ENCODE data around the gene DHH. TPM values are rescaled to one million over a fixed set of nuclear protein-coding genes. Genes with fewer than 3 reads are reported as not detected.

DHH gene
- total and polyA plus RNA-seq, 7 experiments from 2014 or later = 0.24 to 0.91 (median 0.76) TPM; not detected in 2

GRCh38 chr12:49052451-49053208 is 42.0 kb downstream of the DHH start:
- H3K36me3 Mint-ChIP-seq = peaks cover 6 to 46% (median 28%) of the 10 kb centered on the region in 5 donors
- no peaks in the 10 kb centered on the region for H3K27me3 ChIP-seq (ENCODE audit: control insufficient read depth in 2 of 2, insufficient read depth in 2 of 2, low read length in 2 of 2)

GRCh38 chr12:49051777-49052438 is 42.7 kb downstream of the DHH start:
- H3K4me3 ChIP-seq (ENCODE audit: low read length) = no peak overlapping the region
- H3K9me3 Mint-ChIP-seq = peaks cover 0 to 3% (median 0%) of the 10 kb centered on the region in 11 donors
- peaks cover 22 to 52% (median 35%) of the 10 kb centered on the region in 7 donors for H3K4me1 Mint-ChIP-seq
- no peaks in the 10 kb centered on the region for H3K9me3 ChIP-seq (ENCODE audit: control insufficient read depth in 2 of 3, low read length in 3 of 3)
- ChIA-PET POLR2A (no interaction called here), CTCF (no interaction called here)
- DNase-seq (peak in 1 of 9 donors; percentile 5), ATAC-seq (no peak)
- H3K27me3 Mint-ChIP-seq = no peaks in the 10 kb centered on the region
- H3K36me3 ChIP-seq (ENCODE audit: control insufficient read depth in 2 of 3, insufficient read depth in 3 of 3, low read length in 3 of 3) = peaks cover 27 to 82% (median 39%) of the 10 kb centered on the region in 3 experiments
- intact Hi-C loops (cut with micrococcal nuclease) = no loop called here
- no peaks in the 10 kb centered on the region for H3K27me3 ChIP-seq (ENCODE audit: control insufficient read depth in 2 of 2, insufficient read depth in 2 of 2, low read length in 2 of 2)
- peaks cover 23% of the 10 kb centered on the region in 2 donors for H3K4me1 ChIP-seq (ENCODE audit: control insufficient read depth in 2 of 2, insufficient read depth in 2 of 2, low read length in 2 of 2)
- peaks cover 6 to 46% (median 28%) of the 10 kb centered on the region in 5 donors for H3K36me3 Mint-ChIP-seq
- no peak overlapping the region for H3K27ac ChIP-seq (ENCODE audit: low read depth, low read length)
- H3K4me3 Mint-ChIP-seq = no peak overlapping the region
- H3K27ac Mint-ChIP-seq = peak overlapping the region in 1 of 9 donors; percentile 46

More at GRCh38 chr12:49052451-49053208, 42.0 kb downstream of the DHH start:
- H3K4me3 Mint-ChIP-seq = no peak overlapping the region
- POLR2A ChIA-PET = no interaction called here
- CTCF ChIA-PET = no interaction called here
- no peaks in the 10 kb centered on the region for H3K27me3 Mint-ChIP-seq
- ATAC-seq (no peak), DNase-seq (no peak)
- peak overlapping the region in 1 of 9 donors; percentile 46 for H3K27ac Mint-ChIP-seq
- H3K4me1 Mint-ChIP-seq = peaks cover 30 to 60% (median 43%) of the 10 kb centered on the region in 7 donors
- H3K9me3 Mint-ChIP-seq = peaks cover 0 to 3% (median 0%) of the 10 kb centered on the region in 11 donors
- intact Hi-C loops (cut with micrococcal nuclease) = no loop called here
- Histone ChIP-seq H3K27ac (ENCODE audit: low read depth, low read length) (no peak overlapping the region), H3K4me3 (ENCODE audit: low read length) (no peak overlapping the region), H3K36me3 (ENCODE audit: control insufficient read depth in 2 of 3, insufficient read depth in 3 of 3, low read length in 3 of 3) (peaks cover 27 to 75% (median 36%) of the 10 kb centered on the region in 3 experiments), H3K9me3 (ENCODE audit: control insufficient read depth in 2 of 3, low read length in 3 of 3) (no peaks in the 10 kb centered on the region), H3K4me1 (ENCODE audit: control insufficient read depth in 2 of 2, insufficient read depth in 2 of 2, low read length in 2 of 2) (peaks cover 29 to 30% of the 10 kb centered on the region in 2 donors)

- DNase-seq (peak in 1 of 9 donors; percentile 6), ATAC-seq (no peak)
- intact Hi-C loops (cut with micrococcal nuclease) = no loop called here
- Mint-ChIP-seq H3K27ac (no peak overlapping the region), H3K9me3 (peaks cover 0 to 3% (median 0%) of the 10 kb centered on the region in 11 donors), H3K27me3 (no peaks in the 10 kb centered on the region), H3K36me3 (peaks cover 8 to 46% (median 28%) of the 10 kb centered on the region in 5 donors), H3K4me3 (no peak overlapping the region), H3K4me1 (peaks cover 17 to 47% (median 30%) of the 10 kb centered on the region in 7 donors)
- no peak overlapping the region for H3K27ac ChIP-seq (ENCODE audit: low read depth, low read length)
- H3K36me3 ChIP-seq (ENCODE audit: control insufficient read depth in 2 of 3, insufficient read depth in 3 of 3, low read length in 3 of 3) = peaks cover 27 to 87% (median 39%) of the 10 kb centered on the region in 3 experiments
- H3K4me3 ChIP-seq (ENCODE audit: low read length) = no peak overlapping the region
- no peaks in the 10 kb centered on the region for H3K9me3 ChIP-seq (ENCODE audit: control insufficient read depth in 2 of 3, low read length in 3 of 3)
- H3K27me3 ChIP-seq (ENCODE audit: control insufficient read depth in 2 of 2, insufficient read depth in 2 of 2, low read length in 2 of 2) = no peaks in the 10 kb centered on the region
- CTCF ChIA-PET = no interaction called here
- H3K4me1 ChIP-seq (ENCODE audit: control insufficient read depth in 2 of 2, insufficient read depth in 2 of 2, low read length in 2 of 2) = peaks cover 17% of the 10 kb centered on the region in 2 donors
- POLR2A ChIA-PET = no interaction called here
Observed at GRCh38 chr12:49051373-49051764, 43.2 kb downstream of the DHH start.

- no peak for ATAC-seq
- Histone ChIP-seq H3K27me3 (ENCODE audit: control insufficient read depth in 2 of 2, insufficient read depth in 2 of 2, low read length in 2 of 2) (no peaks in the 10 kb centered on the region), H3K36me3 (ENCODE audit: control insufficient read depth in 2 of 3, insufficient read depth in 3 of 3, low read length in 3 of 3) (peaks cover 27 to 93% (median 43%) of the 10 kb centered on the region in 3 experiments), H3K4me1 (ENCODE audit: control insufficient read depth in 2 of 2, insufficient read depth in 2 of 2, low read length in 2 of 2) (peaks cover 11% of the 10 kb centered on the region in 2 donors), H3K4me3 (ENCODE audit: low read length) (no peak overlapping the region), H3K27ac (ENCODE audit: low read depth, low read length) (no peak overlapping the region), H3K9me3 (ENCODE audit: control insufficient read depth in 2 of 3, low read length in 3 of 3) (no peaks in the 10 kb centered on the region)
- intact Hi-C loops (cut with micrococcal nuclease) = no loop called here
- no peak for DNase-seq
- peaks cover 9 to 50% (median 28%) of the 10 kb centered on the region in 5 donors for H3K36me3 Mint-ChIP-seq
- H3K27me3 Mint-ChIP-seq = no peaks in the 10 kb centered on the region
- peaks cover 11 to 41% (median 24%) of the 10 kb centered on the region in 7 donors for H3K4me1 Mint-ChIP-seq
- POLR2A ChIA-PET = interaction anchor here (0.7 kb wide), 1 partner anchor 1530 kb away, joined by 3 read pairs; no protein-coding TSS in a partner anchor
- peaks cover 0 to 3% (median 0%) of the 10 kb centered on the region in 11 donors for H3K9me3 Mint-ChIP-seq
- H3K27ac Mint-ChIP-seq = peak overlapping the region in 2 of 9 donors; percentile 48 to 59
- CTCF ChIA-PET = interaction anchor here (0.7 to 0.8 kb wide), 2 partner anchors 14 to 1935 kb away, joined by 3 read pairs; no protein-coding TSS in a partner anchor
- H3K4me3 Mint-ChIP-seq = no peak overlapping the region
Observed at GRCh38 chr12:49050507-49051372, 43.9 kb downstream of the DHH start.

GRCh38 chr12:49049566-49050224 is 44.9 kb downstream of the DHH start:
- intact Hi-C loops (cut with micrococcal nuclease) = no loop called here
- peaks cover 10 to 53% (median 28%) of the 10 kb centered on the region in 5 donors for H3K36me3 Mint-ChIP-seq

More at GRCh38 chr12:49049566-49050224, 44.9 kb downstream of the DHH start:
- peaks cover under 1 to 4% of the 10 kb centered on the region in 2 donors for H3K4me1 ChIP-seq (ENCODE audit: control insufficient read depth in 2 of 2, insufficient read depth in 2 of 2, low read length in 2 of 2)
- peaks cover 34 to 100% (median 44%) of the 10 kb centered on the region in 3 experiments for H3K36me3 ChIP-seq (ENCODE audit: control insufficient read depth in 2 of 3, insufficient read depth in 3 of 3, low read length in 3 of 3)
- no peak overlapping the region for H3K27ac Mint-ChIP-seq
- H3K4me3 Mint-ChIP-seq = no peak overlapping the region
- no peak overlapping the region for H3K4me3 ChIP-seq (ENCODE audit: low read length)
- H3K27me3 ChIP-seq (ENCODE audit: control insufficient read depth in 2 of 2, insufficient read depth in 2 of 2, low read length in 2 of 2) = no peaks in the 10 kb centered on the region
- no peak overlapping the region for H3K27ac ChIP-seq (ENCODE audit: low read depth, low read length)
- DNase-seq = no peak
- H3K27me3 Mint-ChIP-seq = no peaks in the 10 kb centered on the region
- ChIA-PET POLR2A (no interaction called here), CTCF (no interaction called here)
- peaks cover 0 to 1% (median 0%) of the 10 kb centered on the region in 11 donors for H3K9me3 Mint-ChIP-seq
- no peak for ATAC-seq
- peaks cover 2 to 30% (median 13%) of the 10 kb centered on the region in 7 donors for H3K4me1 Mint-ChIP-seq
- H3K9me3 ChIP-seq (ENCODE audit: control insufficient read depth in 2 of 3, low read length in 3 of 3) = no peaks in the 10 kb centered on the region

Measured in naive thymus-derived CD4-positive, alpha-beta T cell (primary cell).